NCI-H2196 (cell line): ENCODE data around the gene SLC22A2.

ENCODE experiments used
- DNase-seq: peaks from one replicate; lab custom pipeline; 2025; ENCODE audit not compliant: unreplicated experiment; lab: John Stamatoyannopoulos, UW

Gene SLC22A2

GRCh38 chr6:160172704-160173103, 85.9 kb downstream of the SLC22A2 start:
- DNase-seq: no peak

- DNase-seq: no peak
These were observed 88.5 kb downstream of the SLC22A2 start for GRCh38 chr6:160170018-160170680.

GRCh38 chr6:160167604-160168399, 90.8 kb downstream of the SLC22A2 start:
- DNase-seq: no peak
